LNCaP clone FGC (cell line): ENCODE results near the gene SORCS2.
"Not testable (repeated sequence)": the region's sequence is repeated elsewhere in the genome, so short reads cannot be mapped to it uniquely, and the experiment has no call there.

Source experiments
- DNase-seq: peaks from one replicate; pipeline ENCODE4 v3.0.0-alpha.2; 2011; ENCODE audit warnings: low read depth
- H3K4me3 ChIP-seq: 2 replicates; pipeline ENCODE4 v1.5.1; 2011; ENCODE audit warnings: mild to moderate bottlenecking, low read depth, low read length, control low read depth
- TF ChIP-seq, protein P1 (sequence below): IDR thresholded peaks from 2 replicates; pipeline ENCODE4 v1.5.1; 2012; ENCODE audit warnings: mild to moderate bottlenecking; ENCODE audit not compliant: control insufficient read depth, insufficient read depth; ENCODE audit errors: extremely low read depth

The SORCS2 gene

DNA sequence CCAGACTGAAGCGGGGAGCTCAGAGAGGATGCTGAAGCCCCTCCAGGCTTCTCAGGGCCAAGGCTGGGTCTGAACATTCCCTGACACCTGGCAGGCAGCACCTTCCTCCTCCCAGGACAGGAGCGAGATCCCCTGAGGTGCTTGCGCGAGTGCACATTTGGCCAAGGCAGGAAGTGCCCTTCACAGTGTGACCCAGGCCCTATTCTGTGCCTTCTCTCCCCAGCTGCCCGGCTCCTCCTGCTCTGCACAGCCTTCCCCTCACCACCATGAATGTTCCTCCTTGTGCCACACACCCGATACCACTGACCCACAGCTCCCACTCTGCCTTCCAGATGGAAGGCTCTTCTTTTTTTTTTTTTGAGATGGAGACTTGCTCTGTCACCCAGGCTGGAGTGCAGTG lies 259.5 kb downstream of the SORCS2 start:
- TF ChIP-seq, protein P1, sequence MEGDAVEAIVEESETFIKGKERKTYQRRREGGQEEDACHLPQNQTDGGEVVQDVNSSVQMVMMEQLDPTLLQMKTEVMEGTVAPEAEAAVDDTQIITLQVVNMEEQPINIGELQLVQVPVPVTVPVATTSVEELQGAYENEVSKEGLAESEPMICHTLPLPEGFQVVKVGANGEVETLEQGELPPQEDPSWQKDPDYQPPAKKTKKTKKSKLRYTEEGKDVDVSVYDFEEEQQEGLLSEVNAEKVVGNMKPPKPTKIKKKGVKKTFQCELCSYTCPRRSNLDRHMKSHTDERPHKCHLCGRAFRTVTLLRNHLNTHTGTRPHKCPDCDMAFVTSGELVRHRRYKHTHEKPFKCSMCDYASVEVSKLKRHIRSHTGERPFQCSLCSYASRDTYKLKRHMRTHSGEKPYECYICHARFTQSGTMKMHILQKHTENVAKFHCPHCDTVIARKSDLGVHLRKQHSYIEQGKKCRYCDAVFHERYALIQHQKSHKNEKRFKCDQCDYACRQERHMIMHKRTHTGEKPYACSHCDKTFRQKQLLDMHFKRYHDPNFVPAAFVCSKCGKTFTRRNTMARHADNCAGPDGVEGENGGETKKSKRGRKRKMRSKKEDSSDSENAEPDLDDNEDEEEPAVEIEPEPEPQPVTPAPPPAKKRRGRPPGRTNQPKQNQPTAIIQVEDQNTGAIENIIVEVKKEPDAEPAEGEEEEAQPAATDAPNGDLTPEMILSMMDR: no peak
- no peak overlapping the region for H3K4me3 ChIP-seq
- DNase-seq: no peak

DNA sequence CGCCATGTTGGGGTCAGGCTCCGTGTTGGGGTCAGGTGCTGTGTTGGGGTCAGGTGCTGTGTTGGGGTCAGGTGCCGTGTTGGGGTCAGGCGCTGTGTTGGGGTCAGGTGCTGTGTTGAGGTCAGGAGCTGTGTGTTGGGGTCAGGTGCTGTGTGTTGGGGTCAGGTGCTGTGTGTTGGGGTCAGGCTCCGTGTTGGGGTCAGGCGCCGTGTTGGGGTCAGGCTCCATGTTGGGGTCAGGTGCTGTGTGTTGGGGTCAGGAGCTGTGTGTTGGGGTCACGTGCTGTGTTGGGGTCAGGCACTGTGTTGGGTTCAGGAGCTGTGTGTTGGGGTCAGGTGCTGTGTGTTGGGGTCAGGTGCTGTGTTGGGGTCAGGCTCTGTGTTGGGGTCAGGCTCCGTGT lies 260.5 kb downstream of the SORCS2 start:
- DNase-seq, H3K4me3 ChIP-seq: not testable (repeated sequence)

DNA sequence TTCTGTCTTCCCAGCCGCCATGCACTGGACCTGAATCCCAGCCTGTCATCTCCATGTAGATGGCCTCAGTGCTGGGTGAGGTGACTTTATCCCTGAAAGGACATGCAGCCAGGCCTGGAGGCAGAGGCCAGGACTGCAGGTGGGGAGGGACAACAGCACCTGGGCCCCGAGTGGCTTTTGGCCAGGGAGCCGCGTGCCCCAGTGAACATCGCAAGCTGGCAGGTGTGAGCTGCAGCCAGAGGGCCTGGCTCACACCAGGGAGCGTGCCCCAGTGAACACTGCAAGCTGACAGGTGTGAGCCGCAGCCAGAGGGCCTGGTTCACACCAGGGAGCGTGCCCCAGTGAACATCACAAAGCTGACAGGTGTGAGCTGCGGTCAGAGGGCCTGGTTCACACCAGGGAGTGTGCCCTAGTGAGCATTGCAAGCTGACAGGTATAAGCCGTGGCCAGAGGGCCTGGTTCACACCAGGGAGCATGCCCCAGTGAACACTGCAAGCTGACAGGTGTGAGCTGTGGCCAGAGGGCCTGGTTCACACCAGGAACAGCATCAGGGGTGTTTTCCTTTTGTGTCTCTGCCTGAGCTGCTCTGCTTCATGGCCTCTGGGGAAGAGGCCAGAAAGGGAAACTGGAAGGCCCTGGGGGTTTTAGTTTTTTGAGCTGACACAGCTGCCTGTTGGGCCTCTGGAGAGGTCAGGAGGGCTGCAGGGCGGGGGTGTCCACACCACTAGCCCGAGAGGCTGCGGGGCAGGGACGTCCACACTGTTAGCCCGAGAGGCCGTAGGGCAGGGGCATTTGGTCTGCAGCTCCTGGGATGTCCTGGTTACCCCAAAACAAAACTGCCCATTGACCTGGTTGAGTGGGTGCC lies 265.1 kb downstream of the SORCS2 start:
- DNase-seq: no peak
- TF ChIP-seq, protein P1: no peak
- no peak overlapping the region for H3K4me3 ChIP-seq

DNA sequence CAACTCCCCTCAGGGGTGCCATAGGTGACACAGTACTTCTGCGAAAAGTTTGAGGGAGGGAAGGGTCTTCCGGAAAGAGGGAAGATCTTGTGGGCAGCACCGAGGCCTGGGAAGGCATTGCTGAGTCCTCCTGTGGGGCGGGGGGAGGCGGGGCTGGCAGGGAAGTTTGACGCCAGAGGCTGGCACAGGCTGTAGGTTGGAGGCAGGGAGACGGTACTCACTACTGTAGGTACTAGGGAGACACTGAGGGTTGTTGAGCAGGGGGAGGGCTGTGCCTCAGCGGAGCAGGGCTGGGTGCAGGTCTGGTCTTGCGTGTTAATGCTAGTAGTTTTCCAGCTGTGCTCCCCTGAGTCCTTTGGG lies 265.7 kb downstream of the SORCS2 start:
- TF ChIP-seq, protein P1: no peak
- no peak for DNase-seq
- H3K4me3 ChIP-seq: no peak overlapping the region

DNA sequence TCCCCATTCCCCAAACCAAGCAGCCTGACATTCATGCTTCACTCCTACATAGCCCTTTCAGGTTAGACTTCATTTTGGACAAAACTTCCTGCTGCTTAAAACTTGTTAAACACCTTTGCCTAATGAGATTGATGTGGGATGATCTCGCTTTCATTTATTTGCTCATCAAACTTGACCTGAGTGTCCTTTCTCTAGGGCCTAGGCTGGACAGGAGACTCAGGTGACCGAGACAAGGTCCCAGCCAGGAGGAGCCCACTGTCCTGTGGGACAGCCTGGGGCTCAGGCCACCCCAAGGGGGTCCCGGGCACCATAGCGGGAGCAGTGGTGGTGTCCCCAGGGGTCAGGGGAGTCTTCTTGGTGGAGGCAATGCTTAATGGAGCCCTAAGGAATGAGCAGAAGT lies 266.1 kb downstream of the SORCS2 start:
- TF ChIP-seq, protein P1: no peak
- no peak for DNase-seq
- no peak overlapping the region for H3K4me3 ChIP-seq

DNA sequence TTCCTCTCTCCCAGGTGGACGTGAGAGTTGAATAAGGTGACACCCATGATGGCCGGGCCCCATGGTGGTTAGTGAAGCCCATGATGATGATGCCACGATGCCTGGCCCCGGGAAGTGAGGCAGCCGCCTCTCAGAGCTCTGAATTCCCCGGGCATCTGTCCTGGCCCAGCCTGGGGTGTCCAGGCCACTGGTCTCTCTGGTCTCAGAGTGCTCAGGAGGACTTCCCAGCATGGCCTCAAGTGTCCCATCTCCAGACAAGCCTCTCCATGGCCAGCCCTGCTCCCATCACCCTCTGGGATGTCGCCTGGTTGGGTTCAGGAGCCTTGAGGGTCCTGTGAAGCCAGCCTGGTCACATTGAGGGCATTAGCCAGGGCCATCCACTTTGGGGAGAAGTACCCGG lies 267.1 kb downstream of the SORCS2 start:
- DNase-seq: no peak
- no peak overlapping the region for H3K4me3 ChIP-seq
- TF ChIP-seq, protein P1: no peak

DNA sequence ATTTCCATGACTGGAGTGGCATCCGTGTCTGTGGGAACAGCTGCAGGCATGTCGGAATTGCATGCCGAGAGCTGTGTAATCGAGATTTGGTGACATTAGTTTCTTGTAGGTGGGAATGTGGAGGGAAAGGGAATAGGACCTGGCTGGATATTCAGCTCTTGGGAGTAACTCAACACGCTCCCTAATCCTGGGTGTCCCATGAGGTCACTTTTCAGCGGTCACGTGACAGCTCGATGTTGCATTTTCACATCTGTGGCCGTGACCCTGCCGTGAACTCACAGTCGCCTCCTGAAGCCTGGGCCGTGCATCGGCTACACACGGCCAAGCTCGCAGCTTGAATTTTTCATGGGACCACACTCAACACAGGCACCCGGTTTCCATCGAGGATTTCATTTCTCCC lies 268.2 kb downstream of the SORCS2 start:
- DNase-seq: no peak
- no peak overlapping the region for H3K4me3 ChIP-seq
- TF ChIP-seq, protein P1: no peak
